EL (cell line): ENCODE data around the gene CHTOP.
A peak's percentile ranks its signal among the peaks of the same experiment; 100 is the strongest.
"Not testable (repeated sequence)": the region's sequence is repeated elsewhere in the genome, so short reads cannot be mapped to it uniquely, and the experiment has no call there.

Experiments used
- DNase-seq: peaks from one replicate; pipeline ENCODE4 v3.0.0-alpha.2; 2016

Gene CHTOP

GRCh38 chr1:153635872-153636271 lies 2.0 kb downstream of the CHTOP start:
- DNase-seq: no peak

DNA sequence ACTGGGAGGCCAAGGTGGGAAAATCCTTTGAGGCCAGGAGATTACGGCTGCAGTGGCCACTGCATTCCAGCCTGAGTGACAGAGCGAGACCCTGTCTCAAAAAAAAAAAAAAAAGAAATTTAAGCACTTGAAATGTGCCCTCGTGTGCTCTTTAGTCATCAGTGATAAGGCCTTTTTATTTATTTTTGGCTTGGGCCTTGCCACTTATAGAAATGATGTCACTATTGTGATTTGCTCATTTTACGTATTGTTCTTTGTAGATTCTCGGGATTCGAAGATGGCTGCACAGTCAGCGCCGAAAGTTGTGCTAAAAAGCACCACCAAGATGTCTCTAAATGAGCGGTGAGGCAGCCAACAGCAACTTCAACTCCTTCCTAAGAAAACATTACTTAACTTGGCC lies 2.4 kb downstream of the CHTOP start:
- DNase-seq: no peak

DNA sequence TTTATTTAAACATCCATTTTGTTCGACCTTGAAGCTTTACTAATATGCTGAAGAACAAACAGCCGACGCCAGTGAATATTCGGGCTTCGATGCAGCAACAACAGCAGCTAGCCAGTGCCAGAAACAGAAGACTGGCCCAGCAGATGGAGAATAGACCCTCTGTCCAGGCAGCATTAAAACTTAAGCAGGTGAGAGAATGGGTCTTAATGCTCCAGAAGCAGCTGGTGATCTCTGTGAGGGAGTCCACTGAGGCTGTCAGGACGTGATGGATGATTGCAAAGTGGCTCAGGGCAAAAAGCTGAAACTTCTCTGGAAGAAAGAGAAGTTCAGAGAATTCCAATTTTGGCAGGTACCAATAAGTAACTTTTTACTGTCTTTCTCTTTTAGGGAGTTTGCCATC lies 4.4 kb downstream of the CHTOP start:
- DNase-seq: no peak

DNA sequence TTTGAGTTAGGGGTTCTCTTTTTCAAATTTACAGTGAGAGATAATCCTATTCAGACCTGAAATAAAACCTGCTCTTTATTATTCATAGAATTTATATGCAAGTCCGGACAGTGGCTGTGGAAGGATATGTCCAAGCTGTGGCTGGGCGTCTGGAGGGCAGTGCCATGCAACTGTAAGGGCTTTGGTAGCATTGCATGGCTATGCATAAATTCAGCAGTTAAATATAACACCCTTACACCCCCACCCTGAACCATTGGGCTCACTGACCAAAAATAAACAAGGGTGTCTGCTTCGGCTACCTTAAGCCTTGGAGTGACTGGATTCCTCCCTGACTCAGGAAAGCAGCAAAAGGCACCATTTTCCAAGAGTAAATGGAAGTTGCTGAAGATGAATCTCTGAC lies 5.4 kb downstream of the CHTOP start:
- no peak for DNase-seq

- DNase-seq: not testable (repeated sequence)
These were observed 6.3 kb downstream of the CHTOP start for GRCh38 chr1:153640213-153640612.

DNA sequence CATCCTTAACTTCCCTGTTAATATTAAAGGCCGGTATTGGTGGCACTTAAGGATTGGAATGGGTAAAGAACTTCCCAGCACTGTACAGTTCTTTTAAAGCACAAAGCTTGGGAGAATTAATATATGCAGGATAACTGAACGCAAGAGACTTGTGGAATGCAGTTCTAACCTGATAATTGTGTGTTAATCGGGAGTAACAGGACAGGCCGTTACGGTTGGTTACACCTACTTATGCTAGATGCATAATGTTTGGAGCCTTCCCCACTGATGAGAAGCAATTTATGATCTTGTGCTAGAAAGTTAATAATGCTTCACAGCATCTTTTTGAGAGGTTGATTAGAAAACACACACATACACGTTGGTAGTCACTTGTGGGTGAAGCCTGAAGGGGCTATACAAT lies 7.0 kb downstream of the CHTOP start:
- no peak for DNase-seq

DNA sequence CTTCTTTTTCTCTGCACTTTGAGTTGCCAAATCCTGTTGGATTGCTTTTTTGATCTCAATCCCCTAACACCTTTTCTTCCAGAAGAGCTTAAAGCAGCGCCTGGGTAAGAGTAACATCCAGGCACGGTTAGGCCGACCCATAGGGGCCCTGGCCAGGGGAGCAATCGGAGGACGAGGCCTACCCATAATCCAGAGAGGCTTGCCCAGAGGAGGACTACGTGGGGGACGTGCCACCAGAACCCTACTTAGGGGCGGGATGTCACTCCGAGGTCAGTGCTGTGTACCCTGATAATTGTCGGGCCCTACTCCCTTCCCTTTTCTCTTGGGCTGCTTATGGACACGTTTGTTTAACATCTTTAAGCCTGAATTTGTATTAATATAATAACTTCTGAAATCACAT lies 8.3 kb downstream of the CHTOP start:
- no peak for DNase-seq

- DNase-seq: no peak
These were observed 9.2 kb downstream of the CHTOP start for GRCh38 chr1:153643100-153643499.

- no peak for DNase-seq
These were observed 9.9 kb downstream of the CHTOP start for GRCh38 chr1:153643816-153644215.

DNA sequence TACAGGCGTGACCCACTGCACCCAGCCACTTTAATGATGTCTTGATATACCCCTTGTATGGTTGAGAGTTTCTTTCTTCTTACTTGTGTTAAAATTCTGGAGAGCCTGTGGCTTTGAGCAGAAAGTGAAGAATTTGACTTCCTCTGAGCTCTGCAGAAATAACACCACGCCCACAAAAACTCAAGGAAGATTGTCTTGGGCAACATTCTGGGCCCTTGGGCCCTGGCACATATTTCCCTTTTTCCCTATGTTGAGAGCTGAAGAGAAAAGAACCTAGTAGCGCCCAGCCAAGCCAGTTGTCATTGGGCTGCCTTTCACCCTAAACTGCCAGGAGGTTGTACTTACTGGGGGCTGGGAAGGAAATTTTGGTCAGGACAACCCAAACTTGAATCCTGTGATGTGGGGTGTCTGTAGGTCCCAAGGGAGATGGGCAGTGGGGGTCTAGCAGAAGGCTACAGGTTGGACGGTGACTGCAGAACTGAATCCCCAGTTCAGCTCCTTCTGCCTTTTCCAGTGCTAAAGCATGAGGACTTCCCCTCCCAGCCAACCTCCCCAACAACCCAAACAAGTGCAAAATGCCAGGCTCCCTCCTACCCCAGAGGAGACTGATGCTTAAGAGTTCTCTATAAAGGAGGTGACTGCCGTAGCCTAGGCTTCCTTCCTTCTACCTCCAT lies 12.9 kb downstream of the CHTOP start:
- DNase-seq: no peak

DNA sequence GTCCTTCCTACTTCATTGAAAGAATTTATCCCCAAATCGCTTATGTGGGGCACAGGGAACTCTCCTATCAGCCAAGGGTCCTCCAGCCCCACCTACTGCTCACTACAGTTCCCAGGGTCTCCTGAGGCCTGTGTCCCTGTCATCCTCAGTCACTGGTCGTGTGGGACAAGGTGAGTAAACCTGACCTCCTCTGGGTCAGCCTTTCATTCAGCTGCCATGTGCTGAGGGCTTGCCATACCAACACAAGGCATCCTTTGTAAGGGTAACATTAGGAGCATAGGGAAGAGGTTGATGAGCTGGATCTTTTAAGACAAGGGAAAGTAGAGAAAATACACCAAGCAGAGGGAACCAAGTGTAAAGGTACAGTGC lies 13.5 kb downstream of the CHTOP start:
- no peak for DNase-seq

- DNase-seq: no peak
These were observed 14.3 kb downstream of the CHTOP start for GRCh38 chr1:153648000-153648643.

GRCh38 chr1:153649137-153649862 lies 15.4 kb downstream of the CHTOP start:
- no peak for DNase-seq

GRCh38 chr1:153649863-153650235 lies 16.0 kb downstream of the CHTOP start:
- no peak for DNase-seq

GRCh38 chr1:153651771-153652170 lies 17.9 kb downstream of the CHTOP start:
- DNase-seq: no peak

- DNase-seq: peak; percentile 73
These were observed 19.1 kb downstream of the CHTOP start for GRCh38 chr1:153652805-153653500.

GRCh38 chr1:153655333-153655732 lies 21.5 kb downstream of the CHTOP start:
- DNase-seq: no peak

- DNase-seq: peak; percentile 86
These were observed 24.7 kb downstream of the CHTOP start, which contains the start of gene SNAPIN for GRCh38 chr1:153658400-153659174. Gene SNAPIN, plus strand, starts transcription at chr1:153658703. Its CDS starts 41 bp downstream, at chr1:153658744.

DNA sequence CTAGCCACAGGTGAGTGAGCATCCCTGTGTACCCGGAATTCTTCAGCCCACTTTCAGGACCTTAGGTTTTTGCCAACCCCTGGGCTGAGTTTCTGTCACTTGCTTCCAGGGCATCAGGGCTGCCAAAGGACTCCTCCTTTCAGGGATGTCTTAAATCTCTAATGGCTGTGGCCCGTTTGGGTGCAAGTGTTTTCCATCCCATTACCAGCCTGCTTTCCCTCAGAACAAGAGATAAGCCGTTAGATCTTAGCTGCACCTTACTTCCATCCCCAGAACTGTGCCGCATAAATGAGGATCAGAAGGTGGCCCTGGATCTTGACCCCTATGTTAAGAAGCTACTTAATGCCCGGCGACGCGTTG lies 25.3 kb downstream of the CHTOP start:
- no peak for DNase-seq

DNA sequence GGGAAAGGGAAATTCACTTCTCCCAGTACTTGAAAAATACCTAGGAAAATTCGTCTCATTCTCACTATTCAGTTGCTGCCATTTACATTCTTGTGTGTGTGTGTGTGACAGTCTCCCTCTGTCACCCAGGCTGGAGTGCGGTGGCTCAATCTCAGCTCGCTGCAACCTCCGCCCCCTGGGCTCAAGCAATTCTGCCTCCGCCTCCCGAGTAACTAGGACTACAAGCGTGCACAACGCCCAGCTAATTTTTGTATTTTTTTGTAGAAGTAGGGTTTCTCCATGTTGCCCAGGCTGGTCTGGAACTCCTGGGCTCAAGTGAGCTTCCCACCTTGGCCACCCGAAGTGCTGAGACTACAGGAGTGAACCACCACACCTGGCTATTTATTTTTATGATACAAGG lies 25.8 kb downstream of the CHTOP start:
- no peak for DNase-seq

GRCh38 chr1:153661111-153661708 lies 27.3 kb downstream of the CHTOP start:
- no peak for DNase-seq

DNA sequence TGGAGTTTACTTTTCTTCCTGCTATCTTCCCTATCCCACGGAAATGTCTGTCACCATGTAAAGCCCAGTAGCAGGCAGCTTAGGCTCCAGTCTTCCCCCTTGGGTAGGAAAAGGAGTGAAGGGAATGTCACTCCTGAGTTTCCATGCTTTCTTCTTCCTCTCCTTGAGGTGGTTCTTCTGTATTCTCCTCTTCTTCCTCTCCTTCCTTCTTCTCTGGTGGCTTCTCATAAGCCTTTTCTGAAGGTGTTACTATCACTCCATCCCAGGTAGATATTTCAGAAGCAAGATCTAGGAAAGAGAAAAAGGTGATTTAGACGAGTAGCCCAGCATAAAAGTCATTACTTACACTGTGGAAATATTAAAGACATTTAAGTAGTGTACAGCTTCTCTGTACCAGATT lies 28.4 kb downstream of the CHTOP start:
- DNase-seq: no peak
